ENCODE results near the gene KCND3. TPM values are rescaled to one million over a fixed set of nuclear protein-coding genes. Genes with fewer than 3 reads are reported as not detected.

Gene KCND3
- polyA plus RNA-seq, 1 donor = 2.1 TPM

- no peak for DNase-seq
Observed at GRCh38 chr1:111878649-111879048, 110.8 kb downstream of the KCND3 start.

DNA sequence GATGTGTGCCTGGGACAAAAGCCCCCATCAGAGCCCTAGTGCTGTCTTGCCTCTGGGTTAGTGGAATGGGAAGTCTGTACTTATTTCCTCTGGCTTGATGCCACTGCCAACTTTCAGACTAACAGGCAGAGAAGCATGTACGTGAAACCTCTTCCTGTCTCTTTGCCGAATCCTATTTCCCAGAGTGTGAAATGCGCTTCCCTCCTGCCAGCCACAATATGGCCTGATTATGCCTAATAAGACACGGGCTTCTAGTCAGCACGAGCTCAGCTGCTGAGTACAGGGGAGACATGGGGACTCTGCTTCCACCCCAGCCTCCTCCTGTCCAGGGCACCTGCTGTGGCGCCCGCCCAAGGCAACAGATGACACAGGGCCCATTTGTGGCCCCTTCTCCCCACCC, 111.4 kb downstream of the KCND3 start:
- DNase-seq = no peak

GRCh38 chr1:111876631-111877030, 112.8 kb downstream of the KCND3 start:
- no peak for DNase-seq

GRCh38 chr1:111875640-111876039, 113.8 kb downstream of the KCND3 start:
- no peak for DNase-seq

DNA sequence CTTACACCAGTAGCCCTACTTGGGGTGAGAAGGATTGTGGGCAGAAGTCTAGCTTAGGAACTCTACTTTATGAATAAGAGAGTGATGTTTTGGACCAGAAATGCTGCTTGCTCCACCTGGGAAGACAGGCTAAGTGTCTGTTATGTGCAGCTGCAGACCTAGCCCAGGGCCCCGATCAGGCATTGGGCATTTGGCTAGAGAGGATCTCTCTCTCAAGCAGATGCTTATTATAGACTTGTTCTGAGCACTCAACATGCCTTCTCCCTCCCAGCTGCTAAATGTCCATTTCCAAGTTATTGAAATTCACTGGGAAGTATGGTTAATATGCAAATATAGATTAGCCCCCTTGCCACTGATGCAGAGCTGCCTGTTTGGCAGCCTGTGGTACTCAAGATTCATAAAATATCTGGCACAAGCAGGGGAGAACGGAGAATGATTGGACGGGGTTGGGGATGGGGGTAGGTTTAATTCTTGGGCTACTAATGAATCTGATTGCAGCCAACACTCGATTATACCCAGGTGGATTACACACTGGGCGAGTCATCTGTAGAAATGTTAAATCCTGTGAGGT, 115.9 kb downstream of the KCND3 start:
- no peak for DNase-seq

DNA sequence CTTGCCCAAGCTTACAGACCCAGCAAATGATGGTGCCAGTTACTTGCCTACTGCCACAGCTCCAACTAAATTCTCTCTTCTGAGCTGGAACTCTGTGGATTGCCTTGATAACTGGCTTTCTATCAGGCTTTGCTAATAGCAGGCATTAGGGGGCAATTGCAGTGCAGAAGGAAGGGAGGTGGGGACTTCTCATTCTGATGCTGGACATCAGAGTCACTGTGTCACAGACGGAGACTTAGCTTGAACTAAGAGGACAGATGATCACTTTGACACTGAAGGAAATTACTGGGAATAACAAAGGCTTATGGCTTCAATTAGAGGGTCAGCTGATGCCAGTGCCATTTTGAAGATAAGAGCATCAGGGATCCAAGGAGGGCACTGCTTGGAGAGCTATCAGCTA, 119.3 kb downstream of the KCND3 start:
- DNase-seq = no peak

DNA sequence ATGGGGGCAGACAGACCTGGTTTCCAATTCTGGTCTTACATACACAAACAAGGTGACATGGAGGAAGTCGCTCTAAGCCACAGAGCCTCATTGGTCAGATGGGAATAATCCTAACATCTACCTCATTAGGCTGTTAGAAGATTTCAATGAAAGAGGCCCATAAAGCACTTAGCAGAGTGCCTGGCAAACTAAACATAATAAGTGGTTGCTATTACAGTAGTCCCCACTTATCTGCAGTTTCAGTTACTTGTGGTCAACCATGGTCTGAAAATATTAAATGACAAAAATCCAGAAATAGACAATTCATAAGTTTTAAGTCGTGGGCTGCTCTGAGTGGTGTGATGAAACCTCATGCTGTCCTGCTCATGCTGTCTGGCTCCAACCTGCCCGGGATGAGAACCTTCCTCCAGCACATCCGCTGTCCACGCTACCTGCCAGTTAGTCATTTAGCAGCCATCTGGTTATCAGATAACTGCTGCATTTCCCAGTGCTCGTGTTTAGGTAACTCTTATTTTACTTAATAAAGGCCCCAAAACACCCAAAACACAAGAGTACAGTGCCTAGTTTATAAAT, 121.5 kb downstream of the KCND3 start:
- DNase-seq = no peak

GRCh38 chr1:111864862-111865261, 124.6 kb downstream of the KCND3 start:
- DNase-seq = no peak

DNA sequence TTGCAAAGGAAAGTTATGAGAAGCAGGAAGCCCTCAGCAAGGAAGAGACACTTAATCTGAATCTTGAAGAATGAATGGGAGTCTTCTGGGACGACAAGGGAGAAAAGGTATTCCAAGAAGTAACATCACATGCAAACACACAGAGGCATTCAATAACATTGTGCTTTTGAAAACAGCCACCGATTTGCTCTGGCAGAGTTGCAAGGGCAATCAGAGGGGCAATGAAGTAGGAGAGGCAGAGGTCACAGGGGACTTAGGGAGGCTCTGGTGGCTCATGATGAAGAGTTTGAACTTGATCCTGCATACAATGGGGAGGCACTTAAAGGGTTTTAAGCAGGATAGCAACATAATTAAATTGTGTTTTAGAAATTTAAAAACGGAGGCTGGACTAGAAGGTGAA, 126.1 kb downstream of the KCND3 start:
- no peak for DNase-seq

GRCh38 chr1:111862599-111862998, 126.9 kb downstream of the KCND3 start:
- DNase-seq = no peak

GRCh38 chr1:111861523-111861922, 127.9 kb downstream of the KCND3 start:
- no peak for DNase-seq

- no peak for DNase-seq
Observed at GRCh38 chr1:111857194-111857651, 132.2 kb downstream of the KCND3 start.

GRCh38 chr1:111856411-111857185, 132.9 kb downstream of the KCND3 start:
- no peak for DNase-seq

DNA sequence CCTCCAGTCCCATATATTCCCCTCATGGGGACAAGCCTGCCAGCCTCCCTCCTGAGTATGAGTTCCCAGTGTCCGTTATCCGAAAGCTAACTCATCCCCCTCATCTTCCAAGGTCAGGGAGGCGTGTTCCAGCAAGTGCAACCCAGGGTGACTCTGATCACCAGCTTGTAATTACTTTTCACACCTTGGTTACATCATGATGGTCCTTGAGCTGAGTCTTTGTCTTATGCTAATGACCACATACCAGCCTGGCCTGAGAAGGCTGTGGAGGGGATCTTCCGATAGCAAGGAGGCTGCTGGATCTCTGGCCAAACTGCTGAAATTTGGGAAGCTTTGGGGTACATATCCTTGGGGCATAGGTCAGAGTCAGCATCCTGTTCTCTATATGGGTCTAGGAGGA, 134.2 kb downstream of the KCND3 start:
- no peak for DNase-seq

GRCh38 chr1:111852261-111852721, 137.2 kb downstream of the KCND3 start:
- no peak for DNase-seq

DNA sequence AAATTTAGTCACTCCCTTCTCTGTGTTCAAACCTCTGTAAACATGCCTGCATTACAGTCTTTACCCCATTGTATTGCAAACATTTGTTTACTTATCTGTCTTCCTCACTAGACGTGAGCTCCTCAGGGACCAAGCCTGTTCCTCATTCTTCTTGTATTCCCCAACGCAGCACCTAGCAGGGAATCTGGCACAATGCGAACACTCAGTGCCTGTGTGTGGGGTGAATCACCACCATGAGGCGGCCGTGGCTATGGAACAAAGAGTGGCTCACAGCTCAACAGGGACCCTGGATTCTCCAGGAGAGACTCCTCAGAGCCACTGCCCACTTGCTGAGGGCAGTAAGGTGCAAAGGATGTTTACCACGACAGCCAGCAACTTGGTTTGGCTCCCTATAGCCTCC, 137.9 kb downstream of the KCND3 start:
- no peak for DNase-seq

GRCh38 chr1:111850109-111850508, 139.4 kb downstream of the KCND3 start:
- no peak for DNase-seq

- no peak for DNase-seq
Observed at GRCh38 chr1:111848852-111849545, 140.5 kb downstream of the KCND3 start.

DNA sequence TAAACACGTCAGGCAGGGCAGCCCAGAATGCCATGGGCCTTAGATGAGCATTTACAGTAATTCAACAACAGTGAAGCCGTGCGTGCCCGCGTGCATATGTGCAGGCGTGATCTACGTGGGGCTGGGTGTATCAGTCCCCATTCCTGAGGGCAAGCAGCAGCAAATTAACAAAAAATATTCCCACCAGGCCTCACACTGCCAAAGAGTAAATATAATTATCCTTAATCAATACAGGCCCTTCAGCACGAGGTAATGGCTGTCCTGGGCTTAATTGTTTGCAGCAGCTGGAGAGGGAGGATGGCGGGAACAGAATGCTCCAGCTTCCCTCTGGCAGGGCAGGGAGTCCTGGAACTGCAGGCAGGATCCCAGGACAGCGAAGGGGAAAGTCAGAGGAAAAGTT, 142.0 kb downstream of the KCND3 start:
- DNase-seq = no peak

DNA sequence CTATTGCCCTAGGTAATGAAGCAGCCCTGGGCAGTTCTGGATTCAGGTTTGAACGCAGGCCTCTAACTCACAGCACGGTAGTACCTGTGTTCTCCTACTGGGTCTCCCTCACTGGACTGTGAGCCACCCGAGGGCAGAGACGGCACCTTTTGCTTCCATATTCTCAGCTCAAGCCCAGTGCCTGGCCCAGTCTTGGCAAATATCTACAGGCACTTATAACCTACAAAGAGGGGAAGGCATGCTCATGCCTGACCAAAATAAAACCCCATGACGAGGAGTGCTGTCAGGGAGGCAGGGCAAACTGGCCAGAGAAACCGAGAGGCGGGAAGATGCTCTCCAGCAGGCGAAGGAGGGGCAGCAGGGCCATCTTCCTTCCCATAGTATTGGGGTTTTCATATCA, 142.6 kb downstream of the KCND3 start:
- no peak for DNase-seq

GRCh38 chr1:111843177-111843576, 146.3 kb downstream of the KCND3 start:
- DNase-seq = no peak

DNA sequence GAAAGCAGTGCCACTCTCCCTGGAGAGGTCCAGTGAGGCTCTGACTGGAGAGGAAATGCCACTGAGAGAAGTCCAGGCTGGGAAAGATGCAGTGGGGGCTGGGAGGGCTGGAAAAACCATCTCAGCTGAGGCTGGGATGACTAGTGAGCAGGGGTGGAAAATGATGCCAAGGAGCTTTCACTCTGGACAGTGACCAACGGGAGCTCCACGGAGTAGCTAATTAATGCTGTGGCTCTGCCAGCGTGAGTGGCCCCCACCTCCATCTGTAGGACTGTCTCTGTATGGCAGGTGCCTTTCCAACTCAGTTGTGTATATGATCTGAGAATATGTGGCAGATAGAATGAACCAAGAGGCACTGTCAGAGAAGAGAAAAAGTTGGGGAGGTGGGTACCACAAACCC, 147.1 kb downstream of the KCND3 start:
- no peak for DNase-seq

- DNase-seq = no peak
Observed at GRCh38 chr1:111841746-111842145, 147.7 kb downstream of the KCND3 start.

Data from hindlimb muscle (tissue), 1 donor.